ENCODE data around the gene NLRP9.
"Not testable (repeated sequence)": the region's sequence is repeated elsewhere in the genome, so short reads cannot be mapped to it uniquely, and the experiment has no call there.

Gene NLRP9

GRCh38 chr19:55738302-55738701, at the start of gene NLRP9:
NLRP9 (minus strand) TSS chr19:55738402; CDS start chr19:55738374, 28 bp downstream.
- no peak for DNase-seq

DNA sequence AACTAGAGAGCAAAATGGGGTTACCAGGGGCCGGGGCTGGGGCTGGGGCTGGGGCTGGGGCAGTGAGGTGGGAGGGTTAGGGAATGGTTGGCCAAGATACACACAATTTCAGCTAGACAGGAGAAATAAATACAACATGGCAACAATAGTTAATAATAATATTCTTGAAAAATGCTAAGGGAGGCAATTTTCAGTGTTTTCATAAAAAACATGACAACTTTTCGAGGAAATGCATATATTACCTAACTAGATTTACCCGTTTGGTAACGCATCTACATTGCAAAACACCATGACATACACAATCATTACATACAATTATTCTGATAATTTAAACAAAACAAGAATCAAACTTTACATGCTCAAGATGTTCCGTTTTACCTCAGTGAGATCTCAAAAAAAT, 42.9 kb upstream of the NLRP9 start:
- DNase-seq = no peak

GRCh38 chr19:55778331-55778730, 40.1 kb upstream of the NLRP9 start:
- no peak for DNase-seq

DNA sequence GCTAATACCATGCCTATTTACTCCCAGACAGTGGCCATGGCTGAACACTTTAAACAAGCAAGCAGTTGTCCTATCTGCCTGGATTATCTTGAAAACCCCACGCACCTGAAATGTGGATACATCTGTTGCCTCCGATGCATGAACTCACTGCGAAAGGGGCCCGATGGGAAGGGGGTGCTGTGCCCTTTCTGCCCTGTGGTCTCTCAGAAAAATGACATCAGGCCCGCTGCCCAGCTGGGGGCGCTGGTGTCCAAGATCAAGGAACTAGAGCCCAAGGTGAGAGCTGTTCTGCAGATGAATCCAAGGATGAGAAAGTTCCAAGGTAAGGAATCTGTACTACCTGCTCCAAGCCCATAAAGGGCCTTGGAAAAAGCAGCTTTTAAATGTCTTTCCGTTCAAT, 39.3 kb upstream of the NLRP9 start:
- DNase-seq = no peak

DNA sequence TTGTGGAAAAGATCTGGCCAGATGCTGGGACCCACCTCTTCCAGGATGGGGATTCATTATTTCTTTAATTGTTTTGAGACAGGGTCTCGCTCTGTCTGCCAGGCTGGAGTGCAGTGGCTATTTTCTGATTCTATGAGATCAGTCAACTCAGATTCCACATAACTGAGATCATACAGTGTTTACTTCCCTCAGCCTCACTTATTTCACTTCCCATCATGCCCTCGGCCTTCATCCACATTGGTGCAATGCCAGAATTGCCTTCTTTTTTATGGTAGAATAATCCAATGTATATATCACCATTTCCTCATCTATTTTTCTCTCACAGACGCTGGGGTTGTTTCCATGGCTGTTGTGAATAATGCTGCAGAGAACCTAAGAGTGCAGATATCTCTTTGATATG, 31.4 kb upstream of the NLRP9 start:
- DNase-seq = not testable (repeated sequence)

DNA sequence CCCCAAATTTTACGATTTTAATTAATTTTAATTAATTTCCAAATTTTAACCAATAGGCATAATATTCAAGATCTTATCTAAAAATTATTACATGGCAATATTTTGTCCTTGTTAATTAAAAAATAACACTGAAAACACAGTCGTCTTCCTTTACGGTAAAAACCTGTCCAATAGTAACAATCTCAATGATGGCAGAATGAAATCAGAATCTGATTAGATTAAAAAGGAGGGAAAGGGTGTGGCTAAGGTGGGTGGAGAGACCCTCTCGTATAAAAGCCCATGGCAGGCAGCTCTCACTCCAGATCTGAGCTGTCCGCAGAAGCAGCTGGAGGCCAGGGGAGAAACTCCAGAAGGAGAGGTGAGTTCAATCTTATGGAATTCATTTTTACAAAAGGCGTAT, 30.6 kb upstream of the NLRP9 start, which contains the start of gene RFPL4AL1:
Gene RFPL4AL1 (plus strand): TSS at position 301 of the 400 bp plus-strand sequence. CDS start 2,687 bp downstream, outside the sequence.
- not testable (repeated sequence) for DNase-seq

- no peak for DNase-seq
Observed at GRCh38 chr19:55766466-55766865, 28.3 kb upstream of the NLRP9 start.

GRCh38 chr19:55758797-55759196, 20.6 kb upstream of the NLRP9 start, which contains the start of gene RFPL4A:
RFPL4A (plus strand) TSS chr19:55759097; CDS start chr19:55761801, 2,704 bp downstream.
- DNase-seq = not testable (repeated sequence)

DNA sequence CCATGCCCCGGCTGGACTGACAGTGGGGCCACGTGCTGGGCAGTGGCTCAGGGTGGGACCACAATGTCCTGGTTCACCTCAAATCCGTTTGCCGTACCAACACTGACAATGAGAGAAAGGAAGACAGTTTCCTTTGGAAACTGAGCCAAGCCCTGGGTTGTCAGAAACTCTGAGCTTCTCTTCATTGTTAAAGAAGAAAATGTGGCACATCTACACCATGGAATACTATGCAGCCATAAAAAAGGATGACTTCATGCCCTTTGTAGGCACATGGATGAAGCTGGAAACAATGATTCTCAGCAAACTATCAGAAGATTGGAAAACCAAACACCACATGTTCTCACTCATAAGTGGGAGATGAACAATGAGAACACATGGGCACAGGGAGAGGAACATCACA, 18.6 kb upstream of the NLRP9 start:
- DNase-seq = not testable (repeated sequence)

GRCh38 chr19:55753401-55753800, 15.2 kb upstream of the NLRP9 start:
- no peak for DNase-seq

DNA sequence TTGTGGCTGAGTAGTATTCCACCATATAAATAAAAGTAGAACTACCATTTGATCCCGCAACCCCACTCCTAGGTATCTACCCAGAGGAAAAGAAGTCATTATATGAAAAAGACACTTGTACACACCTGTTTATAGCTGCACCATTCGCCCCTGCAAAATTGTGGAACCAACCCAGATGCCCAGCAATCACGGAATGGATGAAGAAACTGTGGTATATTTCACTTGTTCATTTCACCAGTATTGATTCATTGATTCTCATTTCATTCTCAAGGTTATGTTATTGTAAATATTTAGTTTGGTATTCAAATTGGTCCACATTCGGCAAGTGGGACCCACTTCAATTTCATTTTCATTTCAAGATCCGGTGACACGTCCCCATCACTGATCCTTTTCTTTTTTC, 12.5 kb upstream of the NLRP9 start:
- DNase-seq = no peak

- not testable (repeated sequence) for DNase-seq
Observed at GRCh38 chr19:55730378-55730777, 7.8 kb downstream of the NLRP9 start.

GRCh38 chr19:55723491-55723890, 14.7 kb downstream of the NLRP9 start:
- no peak for DNase-seq

DNA sequence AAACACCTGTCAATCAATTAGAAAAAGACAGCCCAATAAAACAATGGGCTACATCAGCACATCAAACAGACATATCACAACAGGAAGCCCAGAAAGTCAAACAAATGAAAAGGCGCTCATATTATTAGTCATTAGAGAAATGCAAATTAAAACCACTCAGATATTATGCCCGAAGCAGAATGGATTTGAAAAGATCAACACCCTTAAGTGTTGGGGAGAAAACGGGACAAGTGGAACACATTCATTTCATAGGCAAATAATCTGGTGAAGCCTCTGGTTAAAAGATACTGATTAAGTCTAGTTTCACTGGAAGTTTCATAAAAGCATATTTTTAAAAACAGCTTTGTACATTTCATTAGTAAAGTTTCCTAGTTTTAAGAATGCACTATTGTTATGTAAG, 17.4 kb downstream of the NLRP9 start:
- no peak for DNase-seq

- DNase-seq = no peak
Observed at GRCh38 chr19:55720214-55720746, 17.9 kb downstream of the NLRP9 start.

DNA sequence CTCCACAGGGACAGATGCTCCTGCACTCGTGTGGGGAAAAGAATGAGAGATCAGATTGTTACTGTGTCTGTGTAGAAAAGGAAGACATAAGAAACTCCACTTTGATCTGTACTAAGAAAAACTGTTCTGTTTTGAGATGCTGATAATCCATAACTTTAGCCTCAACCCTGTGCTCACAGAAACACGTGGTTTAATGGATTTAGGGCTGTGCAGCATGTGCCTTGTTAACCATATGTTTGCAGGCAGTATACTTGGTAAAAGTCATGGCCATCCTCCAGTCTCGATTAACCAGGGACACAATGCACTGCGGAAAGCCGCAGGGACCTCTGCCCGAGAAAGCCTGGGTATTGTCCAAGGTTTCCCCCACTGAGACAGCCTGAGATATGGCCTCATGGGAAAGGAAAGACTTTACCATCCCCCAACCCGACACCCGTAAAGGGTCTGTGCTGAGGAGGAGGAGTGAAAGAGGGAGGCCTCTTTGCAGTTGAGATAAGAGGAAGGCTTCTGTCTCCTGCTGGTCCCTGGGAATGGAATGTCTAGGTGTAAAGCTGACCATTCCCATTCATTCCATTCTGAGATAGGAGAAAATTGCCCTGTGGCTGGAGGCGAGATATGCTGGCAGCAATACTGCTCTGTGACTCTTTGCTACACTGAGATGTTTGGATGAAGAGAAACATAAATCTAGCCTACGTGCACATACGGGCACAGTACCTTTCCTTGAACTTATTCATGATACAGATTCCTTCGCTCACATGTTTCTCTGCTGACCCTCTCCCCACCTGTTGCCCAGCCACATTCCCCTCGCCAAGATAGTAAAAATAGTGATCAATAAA, 20.1 kb downstream of the NLRP9 start:
- DNase-seq = not testable (repeated sequence)

DNA sequence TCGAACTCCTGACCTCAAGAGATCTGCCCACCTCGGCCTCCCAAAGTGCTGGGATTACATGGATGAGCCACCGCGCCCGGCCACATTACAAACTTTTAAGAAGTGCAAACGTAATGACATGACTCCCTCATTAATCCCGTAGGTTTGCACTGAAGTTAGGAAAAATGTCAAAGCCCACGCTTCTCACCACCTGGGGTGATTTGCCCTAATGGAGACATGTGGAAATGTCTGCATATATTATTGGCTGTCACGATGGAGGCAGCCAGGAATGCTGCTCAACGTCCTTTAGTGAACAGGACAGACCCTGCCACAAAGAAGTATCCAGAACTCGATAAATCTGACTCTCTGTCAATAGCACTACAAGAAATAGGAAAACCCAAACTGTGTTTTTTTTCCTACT, 21.0 kb downstream of the NLRP9 start:
- no peak for DNase-seq

DNA sequence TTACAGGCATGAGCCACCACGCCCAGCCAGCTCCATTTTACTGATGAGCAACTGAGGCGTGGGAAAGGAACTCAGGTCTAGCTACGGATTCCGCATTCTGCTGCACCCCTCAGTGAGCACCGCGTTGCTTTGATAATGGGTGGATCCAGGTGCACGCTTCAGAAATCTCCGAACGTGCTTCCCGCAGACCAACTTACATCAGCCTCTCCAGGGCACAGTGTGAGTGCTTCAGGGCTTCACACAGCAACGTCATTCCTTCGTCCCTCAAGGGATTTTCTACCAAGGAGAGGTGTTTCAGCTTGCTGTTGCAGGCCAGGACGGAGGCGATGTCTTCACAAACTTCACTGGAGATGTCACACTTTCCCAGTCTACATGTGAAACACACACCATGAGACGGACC, 21.7 kb downstream of the NLRP9 start:
- no peak for DNase-seq

- no peak for DNase-seq
Observed at GRCh38 chr19:55712804-55713631, 25.2 kb downstream of the NLRP9 start.

DNA sequence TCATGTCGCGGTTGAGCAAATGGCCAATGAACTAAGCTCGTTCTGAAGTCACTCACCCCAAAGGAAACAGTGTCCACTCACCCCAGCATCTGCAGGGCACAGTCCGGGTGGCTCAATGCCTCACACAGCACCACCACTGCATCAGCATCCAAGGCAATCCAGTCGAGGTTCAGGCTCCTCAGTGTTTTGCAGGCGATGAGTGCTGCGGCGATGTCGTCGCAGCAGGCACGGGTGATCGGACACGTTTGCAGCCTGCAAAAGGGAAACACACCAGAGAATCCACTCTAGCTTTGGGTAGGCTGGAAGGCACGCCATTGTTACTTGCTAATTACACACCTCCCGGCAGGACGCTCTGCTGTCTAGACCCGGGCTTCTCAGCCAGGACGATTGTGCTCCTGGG, 26.5 kb downstream of the NLRP9 start:
- no peak for DNase-seq

GRCh38 chr19:55705972-55706371, 32.2 kb downstream of the NLRP9 start:
- DNase-seq = no peak

DNA sequence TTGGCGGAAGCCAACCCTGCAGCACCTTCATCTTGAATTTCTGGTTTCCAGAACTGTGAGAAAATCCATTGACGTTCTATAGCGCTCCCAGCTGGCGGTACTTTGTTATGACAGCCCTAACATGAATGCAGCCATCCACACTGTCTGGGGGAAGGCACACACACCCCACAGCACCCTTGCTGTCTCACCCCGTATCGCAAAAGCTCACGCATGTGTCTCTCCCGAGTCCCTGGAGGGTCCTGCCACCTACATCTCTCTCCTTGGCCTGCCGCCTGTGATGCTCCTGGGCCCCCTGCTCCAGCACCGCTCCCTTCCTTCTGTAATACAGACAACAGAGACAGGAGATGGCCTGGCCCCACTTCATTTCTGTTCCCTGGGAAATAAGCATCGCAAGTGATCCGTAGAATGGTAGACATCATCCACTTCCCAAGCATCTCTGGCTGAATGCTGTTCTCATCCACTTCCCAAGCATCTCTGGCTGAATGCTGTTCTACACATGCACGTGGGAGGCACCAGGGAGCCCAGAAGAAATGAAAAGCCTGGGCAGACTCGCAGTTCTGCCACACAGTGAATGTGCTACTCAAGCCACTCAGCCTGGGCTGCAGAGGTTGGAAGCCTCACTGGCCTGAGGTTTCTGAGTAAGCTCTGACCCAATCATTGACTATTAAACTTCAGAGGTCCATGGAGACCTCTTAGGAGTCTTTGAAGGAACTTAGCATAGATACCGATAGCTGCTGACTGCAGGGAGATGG, 33.5 kb downstream of the NLRP9 start:
- DNase-seq = no peak

- DNase-seq = no peak
Observed at GRCh38 chr19:55703790-55704215, 34.4 kb downstream of the NLRP9 start.

Measured in NCI-H2227 treated with DMSO at 0.1 percent for 48 hours (cell line).